Pancreas (tissue), 10 donors: ENCODE data around the gene PLOD2. TPM values are rescaled to one million over a fixed set of nuclear protein-coding genes. Genes with fewer than 3 reads are reported as not detected.
A peak's percentile ranks its signal among the peaks of the same experiment; 100 is the strongest.

Experiments used
- ATAC-seq, 4 donors: fragments of 200-7000 bp; cut with Tn5 transposase; one replicate each; pipeline versions ENCODE4 v1.8.0 to v1.9.1; 2020; ENCODE audit warnings: mild to moderate bottlenecking in 4 of 4, moderate library complexity in 4 of 4
- DNase-seq, 6 donors: peaks; one replicate each; pipeline ENCODE4 v3.0.0-alpha.2; 2020
- FAIRE-seq: peaks from 2 replicates; lab custom pipeline; 2012; peaks lifted over from hg19 to GRCh38; lab: Jason Lieb, UNC
- H3K27ac ChIP-seq, 4 donors: fragments of 200-600 bp; sonication (generic); 1 replicate in 3 of 4; 2 replicates in 1 of 4; pipeline versions ENCODE4 v1.5.0 to v1.8.0; 2020
- H3K27me3 ChIP-seq, 4 donors: fragments of 200-600 bp; one replicate each; pipeline ENCODE4 v1.8.0; 2021
- H3K36me3 ChIP-seq, 3 donors: fragments of 200-600 bp; sonication (generic) in 1 of 3; one replicate each; pipeline versions ENCODE4 v1.5.0 to v1.8.0; 2020 to 2021
- H3K4me1 ChIP-seq, 3 donors: fragments of 200-600 bp; one replicate each; pipeline ENCODE4 v1.8.0; 2021
- H3K4me3 ChIP-seq, 4 donors: fragments of 200-600 bp; sonication (generic) in 2 of 4; one replicate each; pipeline versions ENCODE4 v1.5.0 to v1.8.0; 2020 to 2021
- H3K9me3 ChIP-seq, 4 donors: fragments of 200-600 bp; one replicate each; pipeline ENCODE4 v1.8.0; 2021
- WGBS, 2 donors: extraction: QIAGEN DNeasy Blood & Tissue Kit; methylation state at CpG; one replicate each; pipeline ENCODE4 v1.1.7; 2013; 5-methylcytosine and 5-hydroxymethylcytosine counted together
- intact Hi-C, 3 donors: fragments of 100-400 bp; cut with DNase I; formaldehyde crosslinking; loops; one replicate each; pipeline versions ENCODE4 v1.11.1 to v1.14.2; 2022
- polyA plus RNA-seq, 2 donors: library from polyadenylated mRNA; stranded (reverse); fragments of 200-250 nt; gene quantifications; one replicate each; pipeline ENCODE4 v1.2.3, GENCODE V29; 2013
- total RNA-seq, 6 donors: library from RNA; stranded (reverse); fragmentation: NEBNext Ultra II Directional in 4 of 6; extraction: Animal tissue kit (Norgen Biotek cat#: 25700) in 4 of 6; gene quantifications; one replicate each; pipeline versions ENCODE4 v1.2.1 to v1.2.4, GENCODE V29; 2021 to 2023
- TF ChIP-seq, protein P1 (sequence below), 4 donors: fragments of 200-600 bp; sonication (generic) in 3 of 4; IDR thresholded peaks; one replicate each; pipeline versions ENCODE4 v1.5.0 to v1.8.0; 2021; ENCODE audit warnings: antibody characterized with exemption in 4 of 4
- donor health status: healthy with polysubstance abuse.
- donor health status: DM: no; HTN: no; CAD: no; lungs with moderate emphysema.
- donor health status: DM: no; HTN: no; CAD: no.
- donor health status: control.
- donor health status: control.
- donor health status: Bipolar disorder and iron deficiency.
- donor health status: DM: yes; HTN: yes; CAD: no.
- donor health status: DM: no; HTN: no; CAD: no.
- donor health status: DM: no; HTN: no; CAD: no.
- donor health status: DM: yes; HTN: yes; CAD: no.

PLOD2 gene
- total and polyA plus RNA-seq, 8 donors: 12.7 to 44.7 (median 18.8) TPM

DNA sequence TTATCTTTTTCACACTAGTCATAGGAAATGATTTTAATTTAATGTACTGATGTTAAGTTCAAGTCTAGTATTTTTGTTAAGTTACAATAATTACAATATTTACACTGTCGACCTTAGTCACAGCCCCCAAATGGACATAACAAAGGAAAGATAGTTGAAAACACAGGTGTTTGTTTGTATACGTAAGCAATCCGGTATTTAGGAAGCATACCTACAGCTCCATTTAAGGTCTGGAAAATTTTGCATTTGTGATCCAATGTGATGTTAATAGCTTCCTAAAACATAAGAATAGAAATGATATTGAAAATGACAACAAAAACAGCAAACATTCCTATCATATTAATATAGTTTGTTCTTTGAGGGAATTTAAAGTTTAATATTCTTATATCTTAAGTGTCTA, 56.9 kb downstream of the PLOD2 start:
- intact Hi-C loops: no loop called here
- DNase-seq (no peak), ATAC-seq (no peak), FAIRE-seq (no peak)
- H3K9me3 ChIP-seq: no peaks in the 10 kb centered on the region
- H3K27me3 ChIP-seq: no peaks in the 10 kb centered on the region
- 86 to 93% methylated on average over 3 of the region's 3 CpGs for WGBS, 2 donors
- H3K4me1 ChIP-seq: no peaks in the 10 kb centered on the region
- TF ChIP-seq, protein P1, sequence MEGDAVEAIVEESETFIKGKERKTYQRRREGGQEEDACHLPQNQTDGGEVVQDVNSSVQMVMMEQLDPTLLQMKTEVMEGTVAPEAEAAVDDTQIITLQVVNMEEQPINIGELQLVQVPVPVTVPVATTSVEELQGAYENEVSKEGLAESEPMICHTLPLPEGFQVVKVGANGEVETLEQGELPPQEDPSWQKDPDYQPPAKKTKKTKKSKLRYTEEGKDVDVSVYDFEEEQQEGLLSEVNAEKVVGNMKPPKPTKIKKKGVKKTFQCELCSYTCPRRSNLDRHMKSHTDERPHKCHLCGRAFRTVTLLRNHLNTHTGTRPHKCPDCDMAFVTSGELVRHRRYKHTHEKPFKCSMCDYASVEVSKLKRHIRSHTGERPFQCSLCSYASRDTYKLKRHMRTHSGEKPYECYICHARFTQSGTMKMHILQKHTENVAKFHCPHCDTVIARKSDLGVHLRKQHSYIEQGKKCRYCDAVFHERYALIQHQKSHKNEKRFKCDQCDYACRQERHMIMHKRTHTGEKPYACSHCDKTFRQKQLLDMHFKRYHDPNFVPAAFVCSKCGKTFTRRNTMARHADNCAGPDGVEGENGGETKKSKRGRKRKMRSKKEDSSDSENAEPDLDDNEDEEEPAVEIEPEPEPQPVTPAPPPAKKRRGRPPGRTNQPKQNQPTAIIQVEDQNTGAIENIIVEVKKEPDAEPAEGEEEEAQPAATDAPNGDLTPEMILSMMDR (IDR thresholded peaks at IDR 0.05): no peak
- H3K27ac ChIP-seq: no peak overlapping the region
- H3K4me3 ChIP-seq: no peak overlapping the region
- no peaks in the 10 kb centered on the region for H3K36me3 ChIP-seq

DNA sequence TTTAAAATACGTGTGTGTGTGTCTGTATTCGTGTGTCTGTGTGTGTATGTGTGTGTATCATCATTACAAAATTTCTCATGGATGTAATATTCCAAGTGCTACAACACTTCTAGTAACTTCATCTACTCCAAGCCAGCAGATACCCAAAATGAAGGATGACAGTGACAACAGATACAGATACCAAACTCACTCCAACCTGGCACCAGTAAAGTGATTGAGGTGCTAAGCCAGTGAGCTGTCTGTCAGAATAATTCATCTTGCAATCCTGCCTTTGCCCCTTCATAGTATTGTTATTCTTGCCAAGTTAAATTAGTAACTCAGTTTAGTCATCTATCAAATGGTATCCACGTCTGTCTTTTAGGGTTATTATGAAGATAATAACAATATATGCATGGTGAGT, 58.1 kb downstream of the PLOD2 start:
- no peak for DNase-seq
- H3K4me3 ChIP-seq: no peak overlapping the region
- 86 to 88% methylated on average over 3 of the region's 3 CpGs for whole genome bisulfite sequencing, 2 donors
- TF ChIP-seq, protein P1 (IDR thresholded peaks at IDR 0.05): no peak
- no peak for ATAC-seq
- H3K27me3 ChIP-seq: no peaks in the 10 kb centered on the region
- H3K4me1 ChIP-seq: no peaks in the 10 kb centered on the region
- FAIRE-seq: no peak
- H3K36me3 ChIP-seq: no peaks in the 10 kb centered on the region
- no peaks in the 10 kb centered on the region for H3K9me3 ChIP-seq
- intact Hi-C loops: no loop called here
- H3K27ac ChIP-seq: no peak overlapping the region

DNA sequence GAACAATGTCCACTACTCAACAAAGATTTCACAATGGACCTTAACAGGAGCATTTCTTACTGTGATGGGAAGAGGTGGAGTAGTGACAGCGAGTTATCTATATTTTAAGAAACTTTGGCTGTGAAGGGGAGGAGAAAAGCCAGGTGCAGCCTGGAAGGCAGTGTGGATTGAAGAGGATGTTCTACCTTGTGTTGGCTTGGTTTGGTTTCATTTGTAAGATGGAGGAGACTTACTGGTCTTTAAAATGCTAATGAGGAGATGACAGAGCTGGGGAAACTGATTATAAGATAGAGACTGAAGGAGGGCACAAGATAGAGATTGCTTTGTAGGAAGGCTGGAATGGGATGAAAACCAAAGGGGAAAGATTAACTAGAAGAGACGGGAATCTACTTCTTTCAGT, 59.4 kb downstream of the PLOD2 start:
- H3K9me3 ChIP-seq: no peaks in the 10 kb centered on the region
- ATAC-seq (no peak), FAIRE-seq (no peak), DNase-seq (no peak)
- intact Hi-C loops: no loop called here
- no peak overlapping the region for H3K4me3 ChIP-seq
- WGBS, 2 donors: 92 to 98% methylated on average over 2 of the region's 2 CpGs
- H3K27ac ChIP-seq: no peak overlapping the region
- H3K36me3 ChIP-seq: no peaks in the 10 kb centered on the region
- H3K27me3 ChIP-seq: no peaks in the 10 kb centered on the region
- no peaks in the 10 kb centered on the region for H3K4me1 ChIP-seq
- TF ChIP-seq, protein P1 (IDR thresholded peaks at IDR 0.05): no peak

GRCh38 chr3:146100825-146101444, 60.0 kb downstream of the PLOD2 start:
- FAIRE-seq: no peak
- no peaks in the 10 kb centered on the region for H3K36me3 ChIP-seq
- intact Hi-C loops: no loop called here
- no peaks in the 10 kb centered on the region for H3K9me3 ChIP-seq
- H3K27ac ChIP-seq: no peak overlapping the region
- no peak for DNase-seq
- TF ChIP-seq, protein P1 (IDR thresholded peaks at IDR 0.05): no peak
- H3K27me3 ChIP-seq: no peaks in the 10 kb centered on the region
- H3K4me3 ChIP-seq: no peak overlapping the region
- ATAC-seq: peak; percentile 28 to 57 (median 37)
- H3K4me1 ChIP-seq: no peaks in the 10 kb centered on the region

DNA sequence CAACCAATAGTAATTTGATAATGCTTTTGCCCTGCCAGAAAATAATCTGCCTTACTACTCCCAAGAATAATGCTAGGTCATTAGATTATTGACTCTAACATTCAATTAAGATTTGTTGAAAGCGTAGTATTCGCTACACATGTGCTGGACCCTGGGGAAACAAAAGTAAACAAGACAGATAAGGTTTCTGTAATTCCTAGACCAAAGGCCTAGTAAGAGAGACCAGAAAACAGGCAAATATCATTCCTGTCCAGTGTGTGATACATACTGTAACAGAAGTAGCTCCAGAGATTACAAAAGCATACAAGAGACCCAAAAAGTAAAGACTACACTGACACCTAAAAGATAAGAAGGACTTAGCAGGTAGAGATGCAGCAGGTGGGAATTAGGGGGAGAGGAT, 60.8 kb downstream of the PLOD2 start:
- no peak overlapping the region for H3K4me3 ChIP-seq
- H3K4me1 ChIP-seq: no peaks in the 10 kb centered on the region
- DNase-seq (no peak), FAIRE-seq (no peak), ATAC-seq (peak; percentile 40 to 68 (median 60))
- H3K9me3 ChIP-seq: no peaks in the 10 kb centered on the region
- no peaks in the 10 kb centered on the region for H3K36me3 ChIP-seq
- H3K27me3 ChIP-seq: no peaks in the 10 kb centered on the region
- WGBS, 2 donors: 27 to 40% methylated on average over 2 of the region's 2 CpGs
- intact Hi-C loops: no loop called here
- no peak overlapping the region for H3K27ac ChIP-seq
- TF ChIP-seq, protein P1 (IDR thresholded peaks at IDR 0.05): no peak
